Stimulated activated effector memory CD8-positive, alpha-beta T cell treated with anti-CD3 and anti-CD28 coated beads, Interleukin-12 subunit alpha, Interleukin-12 subunit beta, amount 100 ng/mL, for 72 hours (primary cell): ENCODE data around the gene TMEM107.
"Not testable (repeated sequence)": the region's sequence is repeated elsewhere in the genome, so short reads cannot be mapped to it uniquely, and the experiment has no call there.

Source experiments
- ATAC-seq: fragments of 150-1000 bp; cut with Tn5 transposase; 2 replicates; pipeline ENCODE4 v1.10.0; 2021
- DNase-seq, 2 donors: peaks; one replicate each; pipeline ENCODE4 v3.0.0; 2021 to 2022; ENCODE audit warnings: low spot score in 2 of 2
- H3K27ac Mint-ChIP-seq: one replicate; pipeline ENCODE4 v1.8.0; 2022; ENCODE audit warnings: mild to moderate bottlenecking, mixed read lengths
- H3K36me3 Mint-ChIP-seq: one replicate; pipeline ENCODE4 v1.8.0; 2022; ENCODE audit warnings: mild to moderate bottlenecking, mixed read lengths
- H3K4me1 Mint-ChIP-seq: one replicate; pipeline ENCODE4 v1.8.0; 2022; ENCODE audit warnings: mixed read lengths
- H3K4me3 Mint-ChIP-seq: one replicate; pipeline ENCODE4 v1.8.0; 2022; ENCODE audit warnings: mild to moderate bottlenecking, mixed read lengths
- H3K9me3 Mint-ChIP-seq: one replicate; pipeline ENCODE4 v1.8.0; 2022; ENCODE audit warnings: mixed read lengths

The TMEM107 gene

GRCh38 chr17:8175795-8176196 lies 384 bp downstream of the TMEM107 start:
- H3K4me1 Mint-ChIP-seq, result peaks cover 47% of the 10 kb centered on the region
- DNase-seq (no peak), ATAC-seq (peak; percentile 0)
- no peaks in the 10 kb centered on the region for H3K9me3 Mint-ChIP-seq
- H3K36me3 Mint-ChIP-seq, result peaks cover 44% of the 10 kb centered on the region
- H3K27ac Mint-ChIP-seq, result peak overlapping the region; percentile 96
- H3K4me3 Mint-ChIP-seq, result peak overlapping the region; percentile 99

DNA sequence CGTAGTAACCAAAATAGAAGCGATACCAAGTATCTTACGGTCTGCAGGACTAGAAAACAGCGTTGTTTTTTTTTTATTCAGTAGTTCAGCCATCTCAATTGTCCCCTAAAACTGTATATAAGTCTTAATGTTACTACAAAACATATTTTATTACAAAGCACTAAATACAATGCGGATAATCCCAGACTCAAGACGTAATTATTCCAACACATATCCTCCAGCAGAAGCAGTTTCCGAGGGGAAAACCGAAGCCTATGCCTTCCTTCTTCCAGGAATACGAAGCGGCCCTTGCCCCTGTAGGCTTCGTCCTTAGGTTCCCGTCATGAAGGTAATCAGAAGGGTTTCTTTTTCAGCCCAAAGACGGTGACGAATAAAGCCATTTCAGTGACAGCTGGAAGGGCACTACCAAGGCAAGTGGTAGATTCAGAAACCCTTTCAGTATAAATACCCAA lies 2.3 kb downstream of the TMEM107 start:
- Mint-ChIP-seq H3K9me3 (no peaks in the 10 kb centered on the region), H3K4me1 (peaks cover 47% of the 10 kb centered on the region)

DNA sequence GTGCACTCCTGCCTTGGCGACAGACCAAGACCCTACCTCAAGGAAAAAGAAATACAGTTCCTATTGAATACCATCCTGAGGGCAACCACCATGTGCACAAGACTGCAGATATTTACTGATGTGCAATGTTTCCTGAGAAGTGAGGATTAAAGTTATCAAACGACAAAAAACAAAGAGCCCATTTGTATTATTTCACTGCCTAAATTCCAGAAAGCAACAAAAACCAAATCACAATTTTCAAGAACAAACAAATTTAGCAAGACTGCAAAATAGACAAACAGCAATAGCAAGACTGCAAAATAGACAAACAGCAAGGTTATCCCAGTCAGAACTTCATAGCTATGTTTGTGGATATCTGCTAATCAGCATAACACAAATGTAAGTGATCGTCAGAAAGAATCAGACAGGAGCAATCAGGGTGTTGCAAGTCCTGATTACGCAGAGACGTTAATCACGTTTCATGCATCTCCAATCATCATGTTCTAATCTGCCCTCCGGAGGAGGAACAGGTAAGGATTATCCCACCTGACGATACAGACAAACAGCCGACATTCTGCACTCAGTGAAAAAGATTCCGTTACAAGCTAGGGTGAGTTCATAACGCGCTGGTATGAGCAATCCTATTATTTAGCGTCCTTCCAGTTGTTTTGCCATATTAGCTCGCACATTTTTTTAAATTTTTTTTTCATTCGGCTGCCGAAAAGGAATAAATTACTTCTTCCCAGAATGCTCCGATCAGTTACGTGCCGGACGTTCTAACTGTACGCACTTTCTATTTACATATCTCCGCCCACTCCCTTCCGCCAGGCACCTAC lies 2.9 kb downstream of the TMEM107 start:
- peaks cover 44% of the 10 kb centered on the region for H3K36me3 Mint-ChIP-seq
- DNase-seq (peak in 1 of 2 donors; percentile 87), ATAC-seq (peak; percentile 88)
- no peaks in the 10 kb centered on the region for H3K9me3 Mint-ChIP-seq
- peak overlapping the region; percentile 99 for H3K4me3 Mint-ChIP-seq
- peak overlapping the region; percentile 100 for H3K27ac Mint-ChIP-seq
- H3K4me1 Mint-ChIP-seq, result peaks cover 47% of the 10 kb centered on the region

More for the DNA sequence above, 2.3 kb downstream of the TMEM107 start:
- DNase-seq, result no peak
- Mint-ChIP-seq H3K4me3 (peak overlapping the region; percentile 99), H3K36me3 (peaks cover 44% of the 10 kb centered on the region), H3K27ac (peak overlapping the region; percentile 100)
- ATAC-seq, result no peak

GRCh38 chr17:8170186-8170585 lies 6.0 kb downstream of the TMEM107 start:
- H3K9me3 Mint-ChIP-seq, ATAC-seq, H3K27ac Mint-ChIP-seq, H3K4me3 Mint-ChIP-seq, DNase-seq: not testable (repeated sequence)
- Mint-ChIP-seq H3K4me1 (peaks cover 29% of the 10 kb centered on the region), H3K36me3 (peaks cover 33% of the 10 kb centered on the region)

DNA sequence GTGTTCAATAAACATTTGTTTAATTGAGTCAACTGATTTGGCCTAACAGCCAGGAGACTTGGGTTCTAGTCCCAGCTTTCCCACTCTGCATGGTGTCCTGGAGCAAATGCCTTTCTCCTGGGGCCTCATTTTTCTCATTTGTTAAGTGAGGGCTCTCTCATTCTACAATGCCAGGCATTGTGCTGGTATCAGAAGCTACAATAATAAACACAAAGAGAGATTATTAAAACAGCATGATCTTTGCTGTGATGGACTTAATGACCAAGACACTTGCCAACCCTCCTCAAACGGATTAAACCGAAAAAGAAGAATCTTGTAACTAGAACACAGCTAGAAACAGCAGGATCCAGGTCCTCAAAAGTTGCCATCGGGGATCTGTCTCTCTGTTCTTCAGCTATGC lies 8.7 kb downstream of the TMEM107 start:
- no peak for DNase-seq
- Mint-ChIP-seq H3K9me3 (no peaks in the 10 kb centered on the region), H3K27ac (peak overlapping the region; percentile 40), H3K36me3 (peaks cover 18% of the 10 kb centered on the region), H3K4me1 (peaks cover 32% of the 10 kb centered on the region), H3K4me3 (no peak overlapping the region)
- no peak for ATAC-seq

DNA sequence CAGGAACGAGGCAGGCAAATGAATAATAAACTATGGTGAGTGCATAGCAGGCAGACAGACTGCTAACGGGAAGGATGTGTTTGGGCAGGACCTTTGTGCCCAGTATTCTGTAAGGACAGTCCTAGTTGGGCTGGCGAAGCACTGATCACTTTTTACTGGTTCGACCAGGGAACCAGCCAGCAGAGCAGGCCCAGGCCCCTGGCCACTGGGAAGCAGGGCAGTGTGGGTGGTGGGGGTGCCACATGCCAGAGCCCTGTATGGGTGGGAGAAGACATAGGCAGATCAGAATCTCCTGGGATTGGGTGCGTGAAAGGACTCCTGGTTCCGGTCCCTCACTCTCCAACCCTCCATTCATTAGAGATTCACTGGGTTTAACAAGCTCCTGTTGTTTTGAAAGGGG lies 9.4 kb downstream of the TMEM107 start:
- peaks cover 18% of the 10 kb centered on the region for H3K36me3 Mint-ChIP-seq
- H3K4me1 Mint-ChIP-seq, result peaks cover 29% of the 10 kb centered on the region
- no peak for DNase-seq
- no peak for ATAC-seq
- H3K9me3 Mint-ChIP-seq, result no peaks in the 10 kb centered on the region
- H3K27ac Mint-ChIP-seq, result peak overlapping the region; percentile 40
- H3K4me3 Mint-ChIP-seq, result no peak overlapping the region

GRCh38 chr17:8164815-8165131 lies 11.4 kb downstream of the TMEM107 start:
- peak overlapping the region; percentile 81 for H3K4me3 Mint-ChIP-seq
- no peak for ATAC-seq

GRCh38 chr17:8163978-8164814 lies 12.0 kb downstream of the TMEM107 start:
- ATAC-seq, result peak; percentile 81
- H3K27ac Mint-ChIP-seq, result peak overlapping the region; percentile 98
- H3K4me1 Mint-ChIP-seq, result peaks cover 50% of the 10 kb centered on the region

More at GRCh38 chr17:8164815-8165131, 11.4 kb downstream of the TMEM107 start:
- no peak for DNase-seq
- peak overlapping the region; percentile 98 for H3K27ac Mint-ChIP-seq
- no peaks in the 10 kb centered on the region for H3K9me3 Mint-ChIP-seq
- peaks cover 32% of the 10 kb centered on the region for H3K36me3 Mint-ChIP-seq
- H3K4me1 Mint-ChIP-seq, result peaks cover 44% of the 10 kb centered on the region

DNA sequence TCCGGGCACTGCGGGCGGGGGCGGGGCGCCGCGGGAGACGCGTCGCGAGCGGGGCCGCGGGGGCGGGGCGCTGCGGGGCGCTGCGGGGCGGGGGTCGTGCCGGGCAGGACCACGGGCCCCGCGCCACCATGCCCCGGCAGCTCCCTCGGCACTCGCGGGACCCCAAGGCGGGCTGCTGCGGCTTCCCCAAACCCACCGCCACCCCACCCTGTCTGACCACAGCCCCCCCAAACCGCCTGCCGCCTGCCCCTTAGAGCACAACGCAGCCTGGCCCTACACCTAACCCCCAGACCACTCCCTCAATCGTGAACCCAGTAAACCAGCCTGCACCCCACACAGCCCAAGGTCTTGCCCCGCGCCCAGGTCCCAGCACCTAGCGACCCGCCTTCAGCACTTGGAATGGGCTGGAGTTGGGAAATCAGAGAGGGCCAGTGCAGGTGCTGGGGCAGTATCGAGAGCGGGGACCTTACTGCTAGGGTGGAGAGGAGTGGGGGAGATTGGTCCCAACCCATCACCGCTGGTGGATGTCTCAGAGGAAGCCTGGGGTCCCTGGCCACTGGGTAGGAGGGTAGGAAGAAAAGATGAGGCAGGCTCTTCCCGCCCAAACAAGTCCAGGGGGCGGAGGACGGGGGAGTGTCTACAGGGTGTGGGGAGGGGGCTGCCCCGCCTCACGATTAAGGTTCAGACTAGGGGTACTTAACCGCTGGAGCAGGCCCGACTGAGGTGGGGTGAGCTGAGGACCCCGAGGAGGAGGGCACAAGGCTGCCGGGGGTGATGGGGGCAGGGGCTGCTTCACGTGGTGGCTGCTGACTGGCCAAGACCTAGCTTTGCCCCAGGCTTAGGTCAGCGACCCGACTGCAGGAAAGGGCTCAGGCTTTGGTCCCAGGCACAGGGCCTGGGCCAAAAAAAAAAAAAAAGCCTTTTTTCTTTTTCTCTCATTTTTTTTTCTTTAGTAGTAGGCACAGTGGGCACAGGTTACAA lies 12.9 kb downstream of the TMEM107 start:
- peaks cover 47% of the 10 kb centered on the region for H3K36me3 Mint-ChIP-seq
- H3K27ac Mint-ChIP-seq, result peak overlapping the region; percentile 98
- peak in 1 of 2 donors; percentile 71 for DNase-seq
- H3K4me1 Mint-ChIP-seq, result peaks cover 59% of the 10 kb centered on the region
- ATAC-seq, result peak; percentile 12
- H3K4me3 Mint-ChIP-seq, result peak overlapping the region; percentile 81
- H3K9me3 Mint-ChIP-seq, result no peaks in the 10 kb centered on the region

More at GRCh38 chr17:8163978-8164814, 12.0 kb downstream of the TMEM107 start:
- Mint-ChIP-seq H3K9me3 (no peaks in the 10 kb centered on the region), H3K4me3 (peak overlapping the region; percentile 81), H3K36me3 (peaks cover 38% of the 10 kb centered on the region)
- peak in 1 of 2 donors; percentile 86 for DNase-seq

- Mint-ChIP-seq H3K4me3 (peak within 1 kb of the TSS; percentile 81), H3K36me3 (peaks cover 52% of the 10 kb centered on the region), H3K4me1 (peaks cover 61% of the 10 kb centered on the region), H3K27ac (peak within 1 kb of the TSS; percentile 98), H3K9me3 (no peaks in the 10 kb centered on the region)
- ATAC-seq (peak; percentile 73), DNase-seq (peak; percentile 86 to 90)
Observed at GRCh38 chr17:8162233-8162996, 13.8 kb downstream of the TMEM107 start, which contains the start of gene VAMP2. Gene VAMP2, minus strand, starts transcription at chr17:8162948. Its CDS starts 69 bp downstream, at chr17:8162879.

DNA sequence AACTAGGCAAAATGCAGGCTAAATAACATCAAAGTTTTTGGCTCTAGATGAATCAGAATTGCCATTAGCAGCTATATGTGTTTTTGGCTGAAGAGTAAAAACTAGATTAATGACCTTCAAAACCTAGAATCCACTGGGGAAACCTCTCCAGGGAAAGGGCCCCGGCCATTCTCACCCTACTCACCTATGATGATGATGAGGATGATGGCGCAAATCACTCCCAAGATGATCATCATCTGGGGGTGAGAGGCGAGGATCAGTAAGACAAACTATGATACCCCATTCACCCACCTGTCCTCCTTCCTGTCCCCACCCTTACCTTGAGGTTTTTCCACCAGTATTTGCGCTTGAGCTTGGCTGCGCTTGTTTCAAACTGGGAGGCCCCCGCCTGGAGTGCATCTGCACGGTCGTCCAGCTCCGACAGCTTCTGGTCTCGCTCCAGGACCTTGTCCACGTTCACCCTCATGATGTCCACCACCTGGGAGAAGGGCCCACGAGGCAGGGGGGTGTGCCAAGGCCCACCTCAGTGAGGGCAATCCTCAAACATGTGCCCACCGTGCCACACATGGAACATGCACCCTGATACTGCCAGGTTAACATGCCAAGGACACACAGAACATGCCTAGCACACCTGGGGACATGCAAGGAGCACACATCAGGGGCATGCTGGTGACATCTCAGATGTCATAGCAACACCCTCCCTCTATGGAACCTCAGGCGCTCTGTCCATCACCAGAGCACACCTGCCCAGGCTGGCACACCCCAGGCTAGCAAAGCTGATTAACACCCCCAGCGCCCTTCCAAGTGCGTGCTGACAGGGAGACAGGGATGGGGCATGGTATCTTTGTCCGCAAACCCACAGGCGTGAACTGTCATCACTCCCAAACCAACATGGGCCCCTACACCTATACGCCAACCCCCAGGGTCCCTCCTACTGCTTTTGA lies 14.6 kb downstream of the TMEM107 start:
- Mint-ChIP-seq H3K27ac (peak overlapping the region; percentile 98), H3K36me3 (peaks cover 52% of the 10 kb centered on the region), H3K4me1 (peaks cover 61% of the 10 kb centered on the region), H3K4me3 (peak overlapping the region; percentile 81), H3K9me3 (no peaks in the 10 kb centered on the region)
- ATAC-seq (no peak), DNase-seq (peak in 1 of 2 donors; percentile 48)

DNA sequence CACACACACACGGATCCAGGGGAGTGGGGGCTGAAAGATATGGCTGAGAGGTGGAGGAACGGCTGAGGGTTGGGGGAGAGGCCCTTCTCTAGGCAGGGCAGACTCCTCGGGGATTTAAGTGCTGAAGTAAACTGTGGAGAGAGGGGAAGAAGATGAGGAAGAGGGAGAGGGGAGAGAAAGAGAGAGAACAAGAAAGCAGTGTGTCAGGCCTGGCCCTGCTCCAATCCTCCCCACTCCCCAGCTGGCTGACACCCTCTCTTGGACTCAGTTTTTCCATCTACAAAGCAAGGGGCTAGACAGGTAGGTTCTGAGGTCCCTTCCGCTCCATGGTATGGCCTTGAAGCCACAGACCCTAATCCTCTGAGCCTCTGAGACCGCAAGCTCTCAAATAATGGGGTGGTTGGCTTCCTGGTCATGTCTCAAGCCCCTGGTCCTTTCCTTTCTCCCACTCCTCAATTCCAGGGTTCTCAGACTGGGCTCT lies 15.4 kb downstream of the TMEM107 start:
- Mint-ChIP-seq H3K9me3 (no peaks in the 10 kb centered on the region), H3K4me1 (peaks cover 61% of the 10 kb centered on the region), H3K27ac (peak overlapping the region; percentile 98), H3K36me3 (peaks cover 52% of the 10 kb centered on the region), H3K4me3 (peak overlapping the region; percentile 81)
- ATAC-seq (no peak), DNase-seq (peak in 1 of 2 donors; percentile 50)

DNA sequence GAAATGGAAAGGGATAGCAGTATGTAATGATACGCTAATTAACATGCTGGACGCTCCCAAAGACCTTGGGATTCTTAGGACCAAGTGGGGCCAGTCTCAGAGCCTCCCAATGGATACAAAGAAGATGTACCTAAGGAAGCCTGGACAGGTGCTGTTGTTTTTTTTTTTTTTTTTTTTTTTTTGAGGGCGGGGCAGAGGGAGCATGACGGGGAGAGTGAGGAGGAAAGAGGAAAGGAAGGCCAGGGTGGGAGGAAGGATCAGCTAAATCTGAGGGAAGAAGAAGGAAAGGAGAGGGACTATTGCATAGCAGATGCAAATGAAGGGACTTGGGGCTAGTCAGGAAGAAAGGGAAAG lies 16.0 kb downstream of the TMEM107 start:
- Mint-ChIP-seq H3K4me3 (peak overlapping the region; percentile 81), H3K27ac (peak overlapping the region; percentile 98), H3K4me1 (peaks cover 61% of the 10 kb centered on the region), H3K9me3 (no peaks in the 10 kb centered on the region), H3K36me3 (peaks cover 52% of the 10 kb centered on the region)
- DNase-seq, result no peak
- no peak for ATAC-seq
